MM.1S (cell line): ENCODE measurements around the gene NDUFAF2.

Experiments used
- DNase-seq: peaks from one replicate; pipeline ENCODE4 v3.0.0-alpha.2; 2015
- H2AFZ ChIP-seq: fragments of 300-600 bp; sonication (generic); 2 replicates; pipeline ENCODE4 v1.6.0; 2016; ENCODE audit warnings: antibody characterized with exemption, low read length
- H3F3A ChIP-seq: fragments of 300-600 bp; sonication (generic); 2 replicates; pipeline ENCODE4 v1.6.1; 2016; ENCODE audit warnings: mild to moderate bottlenecking, antibody characterized with exemption, low read length, moderate library complexity, mixed read lengths; ENCODE audit not compliant: insufficient read depth
- H3K27ac ChIP-seq: fragments of 300-600 bp; sonication (generic); 2 replicates; pipeline ENCODE4 v1.5.1; 2016; ENCODE audit warnings: mild to moderate bottlenecking, low read length
- H3K27me3 ChIP-seq: fragments of 300-600 bp; sonication (generic); replicated peaks from 2 replicates; pipeline ENCODE4 v1.6.0; 2016; ENCODE audit warnings: low read length; ENCODE audit not compliant: insufficient read depth
- H3K36me3 ChIP-seq: fragments of 300-600 bp; sonication (generic); replicated peaks from 2 replicates; pipeline ENCODE4 v1.6.1; 2016; ENCODE audit warnings: mild to moderate bottlenecking, low read length, mixed read lengths; ENCODE audit not compliant: insufficient read depth
- H3K4me1 ChIP-seq: fragments of 300-600 bp; sonication (generic); 2 replicates; pipeline ENCODE4 v1.6.1; 2016; ENCODE audit warnings: low read length, mixed read lengths
- H3K4me2 ChIP-seq: fragments of 300-600 bp; sonication (generic); 2 replicates; pipeline ENCODE4 v1.6.0; 2016; ENCODE audit warnings: low read depth, low read length
- H3K4me3 ChIP-seq: fragments of 300-600 bp; sonication (generic); 2 replicates; pipeline ENCODE4 v1.5.1; 2016; ENCODE audit warnings: low read length, mixed read lengths
- H3K79me2 ChIP-seq: fragments of 300-600 bp; sonication (generic); 2 replicates; pipeline ENCODE4 v1.6.1; 2016; ENCODE audit warnings: mixed run types, low read length, mixed read lengths
- H3K9ac ChIP-seq: fragments of 300-600 bp; sonication (generic); 2 replicates; pipeline ENCODE4 v1.6.1; 2016; ENCODE audit warnings: low read length, mixed read lengths
- H3K9me2 ChIP-seq: fragments of 300-600 bp; sonication (generic); replicated peaks from 2 replicates; pipeline ENCODE4 v1.6.1; 2016; ENCODE audit warnings: mild to moderate bottlenecking, low read length, mixed read lengths; ENCODE audit not compliant: insufficient read depth
- H3K9me3 ChIP-seq: fragments of 300-600 bp; sonication (generic); replicated peaks from 2 replicates; pipeline ENCODE4 v1.6.1; 2016; ENCODE audit warnings: mild to moderate bottlenecking, low read length, mixed read lengths; ENCODE audit not compliant: insufficient read depth
- H4K20me1 ChIP-seq: fragments of 300-600 bp; sonication (generic); 2 replicates; pipeline ENCODE4 v1.6.1; 2016; ENCODE audit warnings: mild to moderate bottlenecking, low read length, moderate library complexity, mixed read lengths; ENCODE audit not compliant: insufficient read depth
- EZH2 ChIP-seq: fragments of 300-600 bp; sonication (generic); optimal IDR thresholded peaks from 2 replicates; pipeline ENCODE3; 2017; ENCODE audit warnings: low read depth, mild to moderate bottlenecking, antibody characterized with exemption, low read length, mixed read lengths
- EZH2phosphoT487 ChIP-seq: fragments of 300-600 bp; sonication (generic); IDR thresholded peaks from 2 replicates; pipeline ENCODE4 v1.6.1; 2018; ENCODE audit warnings: antibody characterized with exemption, low read length
- TF ChIP-seq, protein P1 (sequence below): fragments of 300-600 bp; sonication (generic); IDR thresholded peaks from 2 replicates; pipeline ENCODE4 v1.5.1; 2016; ENCODE audit warnings: antibody characterized with exemption, low read length, mixed read lengths

The NDUFAF2 gene

DNA sequence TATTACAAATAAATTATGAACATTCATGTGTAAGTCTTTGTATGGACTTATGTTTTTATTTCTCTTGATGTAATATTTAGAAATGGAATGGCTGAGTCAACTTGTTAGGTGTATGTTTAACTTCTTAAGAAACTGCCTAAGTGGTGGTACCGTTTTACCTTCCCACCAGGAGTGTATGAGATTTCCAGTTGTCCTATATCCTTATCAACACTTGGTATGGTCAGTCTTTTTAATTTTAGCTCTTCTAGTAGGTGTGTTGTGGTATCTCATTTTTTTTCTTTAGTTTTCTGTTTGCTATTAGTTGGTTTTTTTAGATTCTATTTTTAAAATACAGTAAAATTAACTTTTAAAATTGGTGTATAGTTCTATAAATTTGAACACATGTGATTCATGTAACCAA lies 3.7 kb downstream of the NDUFAF2 start:
- Histone ChIP-seq H3K27me3 (no peaks in the 10 kb centered on the region), H2AFZ (no peak overlapping the region), H3K36me3 (no peaks in the 10 kb centered on the region), H4K20me1 (no peaks in the 10 kb centered on the region), H3K9me3 (no peaks in the 10 kb centered on the region), H3K4me3 (no peak overlapping the region), H3F3A (peaks cover 6% of the 10 kb centered on the region; the same call in 1 of the 2 replicates), H3K4me1 (peaks cover 12% of the 10 kb centered on the region), H3K79me2 (peaks cover 55% of the 10 kb centered on the region), H3K9ac (no peak overlapping the region), H3K4me2 (no peak overlapping the region), H3K9me2 (no peaks in the 10 kb centered on the region), H3K27ac (no peak overlapping the region)
- TF ChIP-seq EZH2 (no peak), EZH2phosphoT487 (no peak)
- TF ChIP-seq, protein P1, sequence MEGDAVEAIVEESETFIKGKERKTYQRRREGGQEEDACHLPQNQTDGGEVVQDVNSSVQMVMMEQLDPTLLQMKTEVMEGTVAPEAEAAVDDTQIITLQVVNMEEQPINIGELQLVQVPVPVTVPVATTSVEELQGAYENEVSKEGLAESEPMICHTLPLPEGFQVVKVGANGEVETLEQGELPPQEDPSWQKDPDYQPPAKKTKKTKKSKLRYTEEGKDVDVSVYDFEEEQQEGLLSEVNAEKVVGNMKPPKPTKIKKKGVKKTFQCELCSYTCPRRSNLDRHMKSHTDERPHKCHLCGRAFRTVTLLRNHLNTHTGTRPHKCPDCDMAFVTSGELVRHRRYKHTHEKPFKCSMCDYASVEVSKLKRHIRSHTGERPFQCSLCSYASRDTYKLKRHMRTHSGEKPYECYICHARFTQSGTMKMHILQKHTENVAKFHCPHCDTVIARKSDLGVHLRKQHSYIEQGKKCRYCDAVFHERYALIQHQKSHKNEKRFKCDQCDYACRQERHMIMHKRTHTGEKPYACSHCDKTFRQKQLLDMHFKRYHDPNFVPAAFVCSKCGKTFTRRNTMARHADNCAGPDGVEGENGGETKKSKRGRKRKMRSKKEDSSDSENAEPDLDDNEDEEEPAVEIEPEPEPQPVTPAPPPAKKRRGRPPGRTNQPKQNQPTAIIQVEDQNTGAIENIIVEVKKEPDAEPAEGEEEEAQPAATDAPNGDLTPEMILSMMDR: no peak
- DNase-seq: no peak

DNA sequence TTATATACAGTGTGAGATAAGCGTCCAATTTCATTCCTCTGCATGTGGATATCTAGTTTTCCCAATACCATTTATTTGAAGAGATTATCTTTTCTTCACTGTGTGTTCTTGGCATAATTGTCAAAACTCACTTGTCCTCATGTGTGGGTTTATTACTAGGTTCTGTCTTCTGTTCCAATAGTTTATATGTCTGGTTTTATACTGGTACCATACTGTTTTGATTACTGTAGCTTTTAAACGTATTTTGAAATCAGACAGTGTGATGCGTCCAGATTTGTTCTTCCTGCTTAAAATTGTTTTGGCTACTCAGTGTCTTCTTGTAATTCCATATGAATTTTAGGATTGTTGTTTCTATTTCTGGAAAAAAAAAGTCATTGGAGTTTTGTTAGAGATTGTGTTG lies 10.2 kb downstream of the NDUFAF2 start:
- Histone ChIP-seq H3K9me2 (no peaks in the 10 kb centered on the region), H3K4me1 (no peaks in the 10 kb centered on the region), H3K27me3 (no peaks in the 10 kb centered on the region), H2AFZ (no peak overlapping the region), H3K9ac (no peak overlapping the region), H3K79me2 (peaks cover 62% of the 10 kb centered on the region), H3K4me3 (no peak overlapping the region), H3F3A (no peaks in the 10 kb centered on the region), H3K36me3 (no peaks in the 10 kb centered on the region), H3K27ac (no peak overlapping the region), H4K20me1 (no peaks in the 10 kb centered on the region), H3K4me2 (no peak overlapping the region), H3K9me3 (no peaks in the 10 kb centered on the region)
- DNase-seq: no peak
- TF ChIP-seq, protein P1: no peak
- TF ChIP-seq EZH2: no peak
- TF ChIP-seq EZH2phosphoT487: no peak

DNA sequence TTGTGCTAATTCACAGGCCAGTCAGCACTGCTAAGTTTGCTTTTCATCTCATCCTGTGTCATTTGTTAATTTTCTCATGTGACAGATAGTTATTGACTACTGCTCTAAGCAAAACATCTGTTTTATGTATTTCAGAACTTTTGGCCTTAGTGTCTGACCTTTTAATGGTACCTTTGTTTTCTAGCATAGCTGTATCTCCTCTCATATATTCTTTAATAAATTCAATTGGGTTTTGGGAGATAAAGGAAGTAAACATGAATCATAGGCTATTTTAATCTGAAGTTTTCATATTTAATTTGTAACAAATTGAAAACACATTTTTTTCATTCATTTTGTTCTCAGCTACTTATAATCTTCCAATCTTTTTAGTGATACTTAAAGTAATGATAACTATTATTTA lies 13.1 kb downstream of the NDUFAF2 start:
- H3F3A ChIP-seq: no peaks in the 10 kb centered on the region
- peaks cover 54% of the 10 kb centered on the region for H3K79me2 ChIP-seq
- TF ChIP-seq, protein P1: no peak
- TF ChIP-seq EZH2phosphoT487 (no peak), EZH2 (no peak)
- no peak overlapping the region for H3K4me2 ChIP-seq
- no peak overlapping the region for H3K27ac ChIP-seq
- H3K4me3 ChIP-seq: no peak overlapping the region
- H3K4me1 ChIP-seq: no peaks in the 10 kb centered on the region
- H3K9me2 ChIP-seq: no peaks in the 10 kb centered on the region
- no peaks in the 10 kb centered on the region for H3K9me3 ChIP-seq
- DNase-seq: no peak
- H2AFZ ChIP-seq: no peak overlapping the region
- no peaks in the 10 kb centered on the region for H3K36me3 ChIP-seq
- no peak overlapping the region for H3K9ac ChIP-seq
- H4K20me1 ChIP-seq: no peaks in the 10 kb centered on the region
- H3K27me3 ChIP-seq: no peaks in the 10 kb centered on the region
